Measurements from ENCODE around the gene SLC25A28.
"Not testable (repeated sequence)": the region's sequence is repeated elsewhere in the genome, so short reads cannot be mapped to it uniquely, and the experiment has no call there.

The SLC25A28 gene

DNA sequence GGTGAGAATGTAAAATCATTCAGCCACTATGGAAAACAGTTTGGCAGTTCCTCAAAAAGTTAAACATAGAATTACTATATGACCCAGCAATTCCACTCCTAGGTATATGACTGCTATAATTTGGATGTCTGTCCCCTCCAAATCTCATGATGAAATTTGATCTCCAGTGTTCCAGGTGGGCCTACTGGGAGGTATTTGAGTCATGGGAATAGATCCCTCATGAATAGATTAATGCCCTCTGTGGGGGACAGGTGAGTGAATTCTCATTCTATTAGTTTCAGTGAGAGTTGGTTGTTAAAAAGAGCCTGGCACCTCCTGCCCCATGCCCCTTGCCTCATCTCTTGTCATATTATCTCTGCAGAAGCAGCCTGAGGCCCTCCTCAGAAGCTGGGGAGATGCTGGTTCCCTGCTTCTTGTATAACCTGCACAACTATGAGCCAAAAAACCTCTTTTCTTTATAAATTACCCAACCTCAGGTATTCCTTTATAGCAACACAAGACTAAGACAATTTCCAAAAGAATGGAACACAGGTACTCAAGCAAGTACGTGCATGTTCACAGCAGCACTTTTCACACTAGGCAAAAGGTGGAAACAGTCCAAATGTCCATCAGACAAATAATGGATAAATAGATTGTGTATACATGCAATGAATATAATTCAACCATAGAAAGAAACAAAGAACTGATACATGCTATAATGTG lies 8.8 kb upstream of the SLC25A28 start:
- Histone ChIP-seq H3K9ac (ENCODE audit: low read length in 5 of 5) (no peak overlapping the region), H3K4me3 (ENCODE audit: low read depth in 1 of 5, low read length in 5 of 5) (no peak overlapping the region), H3K4me1 (ENCODE audit: control insufficient read depth in 5 of 5, insufficient read depth in 5 of 5, low read length in 5 of 5) (no peaks in the 10 kb centered on the region), H3K27ac (ENCODE audit: low read depth, low read length) (no peak overlapping the region), H3K27me3 (ENCODE audit: control insufficient read depth in 5 of 5, insufficient read depth in 4 of 5, low read length in 5 of 5) (no peaks in the 10 kb centered on the region), H3K36me3 (ENCODE audit: control insufficient read depth in 5 of 5, insufficient read depth in 5 of 5, low read length in 5 of 5) (no peaks in the 10 kb centered on the region), H3K9me3 (ENCODE audit: control insufficient read depth in 5 of 5, low read length in 5 of 5) (no peaks in the 10 kb centered on the region)

DNA sequence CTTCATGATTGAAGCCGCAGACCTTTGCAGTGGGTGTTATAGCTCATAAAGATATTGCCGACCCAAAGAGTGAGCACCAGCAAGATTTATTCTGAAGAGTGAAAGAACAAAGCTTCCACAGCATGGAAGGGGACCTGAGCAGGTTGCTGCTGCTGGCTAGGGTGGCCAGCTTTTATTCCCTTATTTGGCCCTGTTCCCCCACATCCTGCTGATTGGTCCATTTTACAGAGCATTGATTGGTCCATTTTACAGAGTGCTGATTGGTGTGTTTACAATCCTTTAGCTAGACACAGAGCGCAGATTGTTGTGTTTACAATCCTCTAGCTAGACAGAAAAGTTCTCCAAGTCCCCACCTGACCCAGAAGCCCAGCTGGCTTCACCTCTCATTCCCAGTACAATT lies 4.9 kb upstream of the SLC25A28 start:
- not testable (repeated sequence) for H3K27ac ChIP-seq (ENCODE audit: low read depth, low read length); H3K9ac ChIP-seq (ENCODE audit: low read length in 5 of 5); H3K27me3 ChIP-seq (ENCODE audit: control insufficient read depth in 5 of 5, insufficient read depth in 4 of 5, low read length in 5 of 5); H3K4me3 ChIP-seq (ENCODE audit: low read depth in 1 of 5, low read length in 5 of 5); H3K36me3 ChIP-seq (ENCODE audit: control insufficient read depth in 5 of 5, insufficient read depth in 5 of 5, low read length in 5 of 5); H3K9me3 ChIP-seq (ENCODE audit: control insufficient read depth in 5 of 5, low read length in 5 of 5)
- peaks cover 0 to 11% (median 6%) of the 10 kb centered on the region in 5 donors for H3K4me1 ChIP-seq (ENCODE audit: control insufficient read depth in 5 of 5, insufficient read depth in 5 of 5, low read length in 5 of 5)

DNA sequence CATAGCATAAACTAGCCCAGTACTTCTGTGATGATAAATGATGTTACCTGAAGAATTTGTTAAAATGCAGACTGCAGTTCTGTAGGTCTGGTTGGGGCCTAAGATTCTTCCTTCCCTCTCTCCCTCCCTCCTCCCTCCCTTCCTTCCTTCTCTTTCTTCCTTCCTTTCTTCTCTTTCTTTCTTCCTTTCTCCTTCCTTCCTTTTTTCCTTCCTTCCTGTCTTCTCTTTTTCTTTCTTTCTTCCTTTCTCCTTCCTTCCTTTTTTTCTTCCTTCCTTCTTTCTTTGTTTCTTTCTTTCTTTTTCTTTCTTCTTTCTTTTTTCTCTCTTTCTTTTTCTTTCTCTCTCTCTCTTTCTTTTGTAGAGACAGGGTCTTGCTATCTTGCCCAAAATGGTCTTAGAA lies 3.7 kb upstream of the SLC25A28 start:
- Histone ChIP-seq H3K36me3 (ENCODE audit: control insufficient read depth in 5 of 5, insufficient read depth in 5 of 5, low read length in 5 of 5) (no peaks in the 10 kb centered on the region), H3K4me1 (ENCODE audit: control insufficient read depth in 5 of 5, insufficient read depth in 5 of 5, low read length in 5 of 5) (peaks cover 0 to 21% (median 16%) of the 10 kb centered on the region in 5 donors), H3K9ac (ENCODE audit: low read length in 5 of 5) (no peak overlapping the region), H3K27ac (ENCODE audit: low read depth, low read length) (no peak overlapping the region), H3K27me3 (ENCODE audit: control insufficient read depth in 5 of 5, insufficient read depth in 4 of 5, low read length in 5 of 5) (no peaks in the 10 kb centered on the region), H3K9me3 (ENCODE audit: control insufficient read depth in 5 of 5, low read length in 5 of 5) (no peaks in the 10 kb centered on the region), H3K4me3 (ENCODE audit: low read depth in 1 of 5, low read length in 5 of 5) (no peak overlapping the region)

DNA sequence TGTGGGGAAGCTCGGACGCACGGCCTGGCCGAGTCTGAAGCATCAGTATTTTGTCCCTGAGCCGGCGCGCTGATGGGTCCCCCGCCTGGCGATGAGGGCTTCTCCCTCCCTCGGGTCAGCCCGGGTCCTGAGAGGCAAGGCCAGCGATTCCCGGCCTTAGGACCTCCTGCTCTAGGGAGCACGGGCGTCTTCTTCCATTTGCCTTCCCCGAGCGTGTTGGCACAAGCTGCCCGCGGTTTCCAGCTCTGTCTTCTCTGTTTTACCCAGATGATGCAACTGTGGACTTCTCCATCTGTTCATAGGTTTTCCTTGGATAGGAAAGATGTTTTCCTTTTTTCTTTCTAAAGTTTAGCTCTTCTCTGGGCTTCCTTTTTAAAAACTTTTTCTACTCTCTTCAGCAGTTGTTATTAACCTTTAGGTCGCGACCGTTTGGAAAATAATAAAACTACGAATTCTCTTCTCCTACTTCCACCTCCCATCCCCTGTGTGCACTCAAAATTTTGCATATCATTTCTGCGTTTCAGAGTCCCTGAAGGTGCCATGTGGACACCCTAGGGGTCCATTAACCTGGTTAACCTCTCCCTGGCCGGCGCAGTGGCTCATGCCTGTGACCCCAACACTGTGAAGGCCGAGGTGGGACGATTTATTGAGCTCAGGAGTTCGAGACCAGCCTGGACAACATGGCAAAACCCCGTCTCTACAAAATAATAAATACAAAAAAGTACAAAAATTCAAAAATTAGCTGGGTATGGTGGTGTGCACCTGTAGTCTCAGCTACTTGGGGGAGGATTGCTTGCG lies 1.4 kb upstream of the SLC25A28 start:
- no peaks in the 10 kb centered on the region for H3K9me3 ChIP-seq (ENCODE audit: control insufficient read depth in 5 of 5, low read length in 5 of 5)
- peak overlapping the region; percentile 20 to 95 (median 89) for H3K9ac ChIP-seq (ENCODE audit: low read length in 5 of 5)
- H3K36me3 ChIP-seq (ENCODE audit: control insufficient read depth in 5 of 5, insufficient read depth in 5 of 5, low read length in 5 of 5): peaks cover 0 to under 1% (median 0%) of the 10 kb centered on the region in 5 donors
- peak overlapping the region; percentile 40 to 93 (median 89) for H3K4me3 ChIP-seq (ENCODE audit: low read depth in 1 of 5, low read length in 5 of 5)
- no peaks in the 10 kb centered on the region for H3K27me3 ChIP-seq (ENCODE audit: control insufficient read depth in 5 of 5, insufficient read depth in 4 of 5, low read length in 5 of 5)
- peak overlapping the region; percentile 99 for H3K27ac ChIP-seq (ENCODE audit: low read depth, low read length)
- peaks cover 3 to 42% (median 36%) of the 10 kb centered on the region in 5 donors for H3K4me1 ChIP-seq (ENCODE audit: control insufficient read depth in 5 of 5, insufficient read depth in 5 of 5, low read length in 5 of 5)

DNA sequence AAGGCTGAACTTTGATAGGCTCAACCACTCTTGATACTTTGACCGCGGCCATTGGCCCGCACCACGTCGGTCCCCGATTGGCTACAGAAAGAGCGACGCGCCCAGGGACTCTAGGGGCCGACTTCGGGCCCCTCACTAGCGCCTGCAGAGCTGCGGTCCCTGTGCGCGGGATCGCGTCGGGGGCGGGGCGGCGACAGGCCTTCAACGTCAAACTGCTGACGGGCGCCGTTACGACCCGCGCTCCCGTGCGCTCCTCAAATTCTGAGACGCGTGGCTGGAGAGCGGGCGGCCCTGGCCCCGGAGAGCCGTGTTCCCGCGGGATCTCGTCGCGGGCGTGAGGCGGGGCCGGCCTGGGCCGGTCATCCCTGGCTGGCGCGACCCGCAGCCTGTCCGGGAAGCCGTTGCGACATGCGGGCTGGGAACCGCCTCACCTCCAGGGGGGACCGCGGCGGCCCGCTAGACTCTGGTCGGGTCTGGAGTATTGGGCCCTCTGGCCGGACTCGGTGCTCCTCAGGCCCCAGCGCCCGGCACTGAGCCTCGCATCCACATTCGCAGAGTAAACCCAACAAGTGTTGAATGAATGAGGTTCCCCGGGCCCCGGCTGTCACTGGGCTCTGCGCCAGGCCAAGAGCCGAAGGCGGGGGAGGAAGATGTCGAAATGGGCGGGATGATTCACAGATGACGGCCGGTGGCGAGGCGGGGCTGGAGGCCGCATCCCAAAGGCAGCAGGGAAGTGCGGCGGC lies 643 bp upstream of the SLC25A28 start:
- peak overlapping the region; percentile 20 to 95 (median 89) for H3K9ac ChIP-seq (ENCODE audit: low read length in 5 of 5)
- peaks cover 0 to 3% (median 0%) of the 10 kb centered on the region in 5 donors for H3K36me3 ChIP-seq (ENCODE audit: control insufficient read depth in 5 of 5, insufficient read depth in 5 of 5, low read length in 5 of 5)
- no peaks in the 10 kb centered on the region for H3K9me3 ChIP-seq (ENCODE audit: control insufficient read depth in 5 of 5, low read length in 5 of 5)
- H3K27me3 ChIP-seq (ENCODE audit: control insufficient read depth in 5 of 5, insufficient read depth in 4 of 5, low read length in 5 of 5): no peaks in the 10 kb centered on the region
- H3K4me1 ChIP-seq (ENCODE audit: control insufficient read depth in 5 of 5, insufficient read depth in 5 of 5, low read length in 5 of 5): peaks cover 3 to 45% (median 36%) of the 10 kb centered on the region in 5 donors
- H3K27ac ChIP-seq (ENCODE audit: low read depth, low read length): peak overlapping the region; percentile 99
- H3K4me3 ChIP-seq (ENCODE audit: low read depth in 1 of 5, low read length in 5 of 5): peak overlapping the region in 4 of 5 donors; percentile 61 to 93 (median 90)

DNA sequence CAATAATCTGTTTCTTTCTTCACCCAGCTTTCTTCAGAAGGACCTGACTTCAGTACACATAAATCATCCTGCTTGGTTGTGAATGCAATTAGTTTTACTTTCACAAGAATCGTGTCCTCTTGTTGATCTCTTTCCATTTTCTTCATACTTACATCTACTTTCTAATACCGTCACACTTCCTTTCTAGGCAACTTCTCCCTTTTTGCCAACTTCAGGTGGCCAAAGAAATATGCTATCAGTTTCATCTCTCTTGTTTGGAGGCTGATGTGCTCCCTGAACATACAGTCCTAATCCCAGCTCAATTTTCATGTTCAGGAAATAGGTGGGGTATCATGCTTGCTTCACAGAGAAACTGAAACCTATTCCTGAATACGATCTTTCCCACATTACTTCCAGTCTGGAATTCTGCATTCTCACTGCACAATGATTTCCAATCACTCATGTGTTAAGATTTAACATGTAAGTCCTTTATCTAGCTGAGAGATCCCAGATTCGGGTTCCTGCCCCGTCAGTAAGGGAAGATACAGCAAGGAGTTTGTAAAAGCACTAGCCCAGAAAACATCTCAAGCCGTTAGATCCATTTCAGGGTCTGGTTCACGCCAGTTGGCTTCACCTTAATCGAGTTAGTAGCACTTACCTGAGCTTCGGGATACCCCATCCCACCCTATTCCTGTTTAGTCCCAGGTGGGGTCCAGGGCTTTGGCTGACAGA lies 994 bp downstream of the SLC25A28 start:
- H3K36me3 ChIP-seq (ENCODE audit: control insufficient read depth in 5 of 5, insufficient read depth in 5 of 5, low read length in 5 of 5): peaks cover 0 to 7% (median 0%) of the 10 kb centered on the region in 5 donors
- no peaks in the 10 kb centered on the region for H3K27me3 ChIP-seq (ENCODE audit: control insufficient read depth in 5 of 5, insufficient read depth in 4 of 5, low read length in 5 of 5)
- peaks cover 3 to 45% (median 36%) of the 10 kb centered on the region in 5 donors for H3K4me1 ChIP-seq (ENCODE audit: control insufficient read depth in 5 of 5, insufficient read depth in 5 of 5, low read length in 5 of 5)
- peak overlapping the region; percentile 75 for H3K27ac ChIP-seq (ENCODE audit: low read depth, low read length)
- H3K4me3 ChIP-seq (ENCODE audit: low read depth in 1 of 5, low read length in 5 of 5): peak overlapping the region; percentile 76 to 93 (median 89)
- no peaks in the 10 kb centered on the region for H3K9me3 ChIP-seq (ENCODE audit: control insufficient read depth in 5 of 5, low read length in 5 of 5)
- peak overlapping the region; percentile 84 to 98 (median 88) for H3K9ac ChIP-seq (ENCODE audit: low read length in 5 of 5)

DNA sequence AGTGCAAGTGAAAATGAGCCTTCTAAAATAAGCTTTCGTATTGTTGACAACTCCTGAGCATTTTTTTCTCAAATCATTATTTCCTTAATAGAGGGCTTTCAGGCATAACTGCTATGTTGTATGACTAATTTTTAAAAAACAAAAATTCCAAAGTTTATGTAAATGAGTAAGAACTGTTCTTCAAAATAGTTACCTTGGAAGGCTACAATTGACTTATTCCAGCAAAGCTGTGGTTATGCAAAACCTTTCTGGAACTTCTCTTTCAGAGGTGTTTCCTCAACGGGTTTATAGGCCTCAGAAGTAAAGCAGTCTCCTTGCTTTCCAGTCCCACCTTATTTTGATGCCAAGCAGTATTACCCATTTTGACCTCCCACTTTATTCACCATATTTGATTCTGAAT lies 2.5 kb downstream of the SLC25A28 start:
- H3K27me3 ChIP-seq (ENCODE audit: control insufficient read depth in 5 of 5, insufficient read depth in 4 of 5, low read length in 5 of 5): no peaks in the 10 kb centered on the region
- H3K27ac ChIP-seq (ENCODE audit: low read depth, low read length): no peak overlapping the region
- peak overlapping the region in 1 of 5 donors; percentile 93 for H3K4me3 ChIP-seq (ENCODE audit: low read depth in 1 of 5, low read length in 5 of 5)
- H3K9ac ChIP-seq (ENCODE audit: low read length in 5 of 5): peak overlapping the region in 3 of 5 donors; percentile 21 to 98 (median 84)
- peaks cover 3 to 45% (median 36%) of the 10 kb centered on the region in 5 donors for H3K4me1 ChIP-seq (ENCODE audit: control insufficient read depth in 5 of 5, insufficient read depth in 5 of 5, low read length in 5 of 5)
- peaks cover 0 to 19% (median 10%) of the 10 kb centered on the region in 5 donors for H3K36me3 ChIP-seq (ENCODE audit: control insufficient read depth in 5 of 5, insufficient read depth in 5 of 5, low read length in 5 of 5)
- no peaks in the 10 kb centered on the region for H3K9me3 ChIP-seq (ENCODE audit: control insufficient read depth in 5 of 5, low read length in 5 of 5)

DNA sequence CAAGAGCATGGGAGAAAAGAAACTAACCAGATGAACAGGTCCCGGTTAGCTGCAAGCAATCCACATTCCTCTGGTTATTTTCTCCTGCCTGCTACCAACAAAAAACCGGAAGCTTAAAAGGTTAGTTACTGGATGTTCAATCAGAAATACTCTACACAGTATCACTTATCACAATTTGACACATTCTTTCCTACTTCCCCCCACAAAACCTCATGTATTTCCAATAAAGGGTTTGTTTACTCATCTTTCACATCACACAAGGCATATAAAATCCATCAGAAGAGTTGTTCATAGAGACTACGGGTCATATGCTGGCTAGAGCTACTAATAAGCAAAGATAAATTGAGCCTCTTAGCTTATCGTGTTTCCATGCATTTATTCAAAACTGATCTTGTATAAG lies 4.8 kb downstream of the SLC25A28 start:
- Histone ChIP-seq H3K4me3 (ENCODE audit: low read depth in 1 of 5, low read length in 5 of 5) (no peak overlapping the region), H3K36me3 (ENCODE audit: control insufficient read depth in 5 of 5, insufficient read depth in 5 of 5, low read length in 5 of 5) (peaks cover 0 to 33% (median 22%) of the 10 kb centered on the region in 5 donors), H3K27ac (ENCODE audit: low read depth, low read length) (no peak overlapping the region), H3K9ac (ENCODE audit: low read length in 5 of 5) (peak overlapping the region in 1 of 5 donors; percentile 2), H3K27me3 (ENCODE audit: control insufficient read depth in 5 of 5, insufficient read depth in 4 of 5, low read length in 5 of 5) (no peaks in the 10 kb centered on the region), H3K4me1 (ENCODE audit: control insufficient read depth in 5 of 5, insufficient read depth in 5 of 5, low read length in 5 of 5) (peaks cover 3 to 35% (median 27%) of the 10 kb centered on the region in 5 donors), H3K9me3 (ENCODE audit: control insufficient read depth in 5 of 5, low read length in 5 of 5) (no peaks in the 10 kb centered on the region)

DNA sequence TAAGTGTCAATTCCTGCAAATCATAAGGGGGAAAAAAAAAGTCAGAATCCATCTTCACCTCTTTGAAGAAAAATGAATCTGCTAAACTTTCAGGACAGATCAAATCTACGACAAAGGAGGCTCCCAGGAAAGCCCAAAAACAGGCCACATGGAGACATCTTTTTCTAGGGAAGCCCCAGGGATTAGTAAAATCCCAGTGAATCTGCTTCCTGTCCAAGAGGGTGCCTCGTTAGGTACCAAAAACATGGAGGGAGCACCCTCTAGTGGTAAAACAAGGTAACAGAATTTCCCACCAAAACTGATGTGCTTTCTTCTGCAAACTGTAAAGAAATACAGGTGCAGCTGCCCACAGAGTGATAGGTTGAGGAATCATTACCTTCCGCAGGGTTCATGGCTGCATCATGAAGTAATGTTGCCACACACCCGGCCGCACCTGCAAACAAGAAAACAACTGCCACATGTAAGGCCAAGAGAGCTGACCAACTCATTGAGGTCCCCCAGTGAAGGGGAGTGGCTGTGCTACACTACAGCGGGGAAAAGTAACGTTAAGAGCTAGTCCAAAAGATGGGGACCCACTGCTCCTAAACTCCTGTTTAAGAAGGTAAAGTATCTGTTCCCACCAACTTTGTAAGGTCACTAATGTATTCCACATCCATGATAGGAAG lies 7.9 kb downstream of the SLC25A28 start:
- Histone ChIP-seq H3K4me3 (ENCODE audit: low read depth in 1 of 5, low read length in 5 of 5) (no peak overlapping the region), H3K27me3 (ENCODE audit: control insufficient read depth in 5 of 5, insufficient read depth in 4 of 5, low read length in 5 of 5) (no peaks in the 10 kb centered on the region), H3K27ac (ENCODE audit: low read depth, low read length) (no peak overlapping the region), H3K4me1 (ENCODE audit: control insufficient read depth in 5 of 5, insufficient read depth in 5 of 5, low read length in 5 of 5) (peaks cover 0 to 9% (median 3%) of the 10 kb centered on the region in 5 donors), H3K9me3 (ENCODE audit: control insufficient read depth in 5 of 5, low read length in 5 of 5) (no peaks in the 10 kb centered on the region), H3K9ac (ENCODE audit: low read length in 5 of 5) (no peak overlapping the region), H3K36me3 (ENCODE audit: control insufficient read depth in 5 of 5, insufficient read depth in 5 of 5, low read length in 5 of 5) (peaks cover 5 to 48% (median 27%) of the 10 kb centered on the region in 5 donors)
